Measurements from ENCODE around the gene CORO1C. TPM values are rescaled to one million over a fixed set of nuclear protein-coding genes. Genes with fewer than 3 reads are reported as not detected.
A peak's percentile ranks its signal among the peaks of the same experiment; 100 is the strongest.

The CORO1C gene
- total and polyA plus RNA-seq, 9 of the 15 experiments (the other 6 are each of a cell fraction or from before 2014, with no cell fraction given), result 55.2 to 280 (median 150) TPM

- TF ChIP-seq E2F1 (CRISPR knock-in tag; IDR thresholded peaks at IDR 0.05) (no peak), MYC (IDR thresholded peaks at IDR 0.05; ENCODE audit: low read depth, low read length) (peak; percentile 81), MYC (CRISPR knock-in tag; IDR thresholded peaks at IDR 0.05; ENCODE audit: borderline replicate concordance, low read depth) (no peak), BHLHE40 (IDR thresholded peaks at IDR 0.05; ENCODE audit: low read length) (0 out of 2 replicates have a peak, but pooled peaks have one; percentile 28), HMGXB4 (CRISPR knock-in tag; IDR thresholded peaks at IDR 0.05) (no peak), SRSF3 (IDR thresholded peaks at IDR 0.05; ENCODE audit: insufficient read depth, low read length) (no peak), DPF2 (IDR thresholded peaks at IDR 0.05) (peak; percentile 84), FOXK2 (conservative IDR thresholded peaks at IDR 0.05 in 1 of 2, IDR thresholded peaks at IDR 0.05 in 1 of 2; ENCODE audit: low read depth in 2 of 2) (peak; percentile 66 to 77), ARID3A (IDR thresholded peaks at IDR 0.05; ENCODE audit: borderline replicate concordance, low read depth, low read length) (0 out of 2 replicates have a peak, but pooled peaks have one; percentile 22), NELFE (IDR thresholded peaks at IDR 0.05; ENCODE audit: insufficient read depth, insufficient read length) (no peak), TCF7 (IDR thresholded peaks at IDR 0.05; ENCODE audit: borderline replicate concordance) (no peak), MCM7 (IDR thresholded peaks at IDR 0.05) (no peak), PYGO2 (tag; IDR thresholded peaks at IDR 0.05) (no peak), ZNF77 (CRISPR knock-in tag; IDR thresholded peaks at IDR 0.05) (no peak), ZNF717 (CRISPR knock-in tag; IDR thresholded peaks at IDR 0.05) (no peak), TRIM24 (IDR thresholded peaks at IDR 0.05) (peak; percentile 45 to 85; a peak in 3 of 4 replicates), GATA2 (CRISPR knock-in tag; IDR thresholded peaks at IDR 0.05) (peak; percentile 89), ZNF277 (CRISPR knock-in tag; IDR thresholded peaks at IDR 0.05; ENCODE audit: borderline replicate concordance) (no peak), IRF9 (tag; IDR thresholded peaks at IDR 0.05) (no peak), ESRRA (IDR thresholded peaks at IDR 0.05; ENCODE audit: borderline replicate concordance, low read depth) (peak; percentile 98), CHCHD3 (CRISPR knock-in tag; IDR thresholded peaks at IDR 0.05) (no peak), FOSL1 (tag; conservative IDR thresholded peaks at IDR 0.05) (peak; percentile 67), HDAC3 (IDR thresholded peaks at IDR 0.05; ENCODE audit: borderline replicate concordance, partially characterized antibody) (no peak)
These were observed 90.4 kb downstream of the CORO1C start (continued) for GRCh38 chr12:108640802-108641445.
